ENCODE results near the gene FSIP1. TPM values are rescaled to one million over a fixed set of nuclear protein-coding genes. Genes with fewer than 3 reads are reported as not detected.

Gene FSIP1
- total and polyA plus RNA-seq, 9 of the 15 experiments (the other 6 are each of a cell fraction or from before 2014, with no cell fraction given): 0.07 to 0.51 (median 0.29) TPM

DNA sequence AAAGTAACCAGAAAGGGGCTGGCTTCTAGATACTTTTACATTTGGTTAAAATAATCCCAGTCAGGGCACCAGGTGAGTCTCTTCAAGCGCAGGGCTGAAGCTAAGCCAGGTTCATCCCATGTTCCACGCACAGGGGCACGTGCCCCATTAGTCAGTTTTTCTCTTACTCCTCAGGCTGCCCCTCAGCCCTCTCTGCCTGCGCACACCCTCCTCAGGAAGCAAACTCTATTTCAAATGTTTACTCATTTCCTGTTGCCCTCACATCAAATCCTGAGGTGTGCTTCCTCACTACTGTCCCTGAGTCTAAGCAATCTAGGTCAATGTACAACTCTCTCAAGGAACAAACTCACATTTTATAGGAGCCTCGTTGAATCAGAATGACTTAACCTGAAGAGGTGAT lies 153.3 kb downstream of the FSIP1 start:
- ATAC-seq: no peak
- intact Hi-C loops (cut with micrococcal nuclease): no loop called here
- no peak overlapping the region for H3K9ac ChIP-seq (ENCODE audit: insufficient read depth in 1 of 2, low read depth in 2 of 2, low read length in 2 of 2)
- no peak for FAIRE-seq
- H3K79me2 ChIP-seq (ENCODE audit: control insufficient read depth, insufficient read depth, low read length): no peaks in the 10 kb centered on the region
- H4K20me1 ChIP-seq (replicated peaks; ENCODE audit: control insufficient read depth, insufficient read depth, low read length): no peaks in the 10 kb centered on the region
- in situ Hi-C loops (cut with MboI): no loop called here
- ChIA-PET CTCF (ENCODE audit: low intra/inter-chr PET ratio) (no interaction called here), POLR2A (interaction anchor here (1.0 kb wide), 2 partner anchors 12 to 16 kb away, joined by 3 read pairs; no protein-coding TSS in a partner anchor)
- H2AFZ ChIP-seq (ENCODE audit: low read depth, low read length): no peak overlapping the region
- no peaks in the 10 kb centered on the region for H3K9me3 ChIP-seq (replicated peaks; ENCODE audit: control insufficient read depth, insufficient read depth, low read depth, low read length)
- 7% methylated on average over 5 of the region's 5 CpGs for WGBS (ENCODE audit: insufficient coverage, low coverage, missing lambda C conversion rate)
- no peak overlapping the region for H3K27ac ChIP-seq (ENCODE audit: extremely low read depth, low read depth, low read length)
- no peak overlapping the region for H3K4me2 ChIP-seq (ENCODE audit: insufficient read depth, low read length)
- TF ChIP-seq NR2C2 (CRISPR knock-in tag; IDR thresholded peaks at IDR 0.05) (no peak), NR2C2 (tag; IDR thresholded peaks at IDR 0.05) (peak; percentile 33; the same call in 1 of the 2 replicates), HMGN3 (IDR thresholded peaks at IDR 0.05; ENCODE audit: borderline replicate concordance, extremely low read depth, insufficient read length, low read depth, low read length) (no peak)
- H3K9me1 ChIP-seq (ENCODE audit: control insufficient read depth, insufficient read depth, low read length): no peaks in the 10 kb centered on the region
- no peaks in the 10 kb centered on the region for H3K36me3 ChIP-seq (ENCODE audit: control insufficient read depth, insufficient read depth, low read length)
- peaks cover 6 to 31% of the 10 kb centered on the region in 2 experiments; a peak in 4 of 5 replicates for H3K27me3 ChIP-seq (ENCODE audit: control insufficient read depth in 2 of 2, insufficient read depth in 2 of 2, low read length in 2 of 2)
- no TSS peak for BruUV-seq (replicated peaks)
- no peaks in the 10 kb centered on the region for H3K4me1 ChIP-seq (replicated peaks in 1 of 2; ENCODE audit: control insufficient read depth in 2 of 2, insufficient read depth in 2 of 2, low read length in 2 of 2)
- H3K4me3 ChIP-seq: no peak overlapping the region
- no peak for DNase-seq (ENCODE audit: extremely low read depth in 1 of 4, low spot score in 3 of 4)

DNA sequence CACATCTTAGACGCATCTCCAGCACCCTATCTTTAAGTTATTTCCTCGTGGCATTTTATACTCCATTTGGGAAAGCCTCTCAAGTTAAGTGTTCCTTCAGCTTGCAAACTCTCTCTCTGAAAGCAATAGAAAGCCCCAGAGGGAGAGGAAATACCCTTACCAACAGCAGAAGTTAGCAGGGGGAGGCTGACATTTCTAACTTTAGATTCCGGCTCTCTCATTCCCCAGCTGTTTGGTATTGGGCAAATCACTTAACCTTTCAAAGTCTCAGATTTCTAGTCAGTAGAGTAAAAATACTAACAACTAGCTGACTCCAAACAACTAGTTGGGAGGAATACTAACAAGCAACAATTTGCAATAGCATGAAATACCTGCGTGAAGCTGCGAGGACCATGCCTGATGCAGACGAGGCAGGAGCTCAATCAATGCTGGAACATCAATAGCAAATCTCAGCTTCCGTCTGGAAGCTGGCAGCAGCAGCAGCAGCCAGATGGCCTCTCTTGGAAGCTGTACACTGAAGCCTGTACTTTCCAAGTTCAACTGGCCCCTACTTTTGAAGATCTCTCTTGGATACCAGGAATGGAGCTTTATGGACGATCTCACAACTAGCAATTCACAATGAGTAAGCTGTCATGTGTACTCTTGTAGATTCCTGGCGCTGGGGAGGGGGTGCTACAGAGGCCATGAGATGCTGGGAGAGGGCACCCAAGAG lies 153.9 kb downstream of the FSIP1 start:
- 3% methylated on average over 9 of the region's 9 CpGs for WGBS (ENCODE audit: insufficient coverage, low coverage, missing lambda C conversion rate)
- ATAC-seq: no peak
- H3K9ac ChIP-seq (ENCODE audit: insufficient read depth in 1 of 2, low read depth in 2 of 2, low read length in 2 of 2): no peak overlapping the region
- H4K20me1 ChIP-seq (replicated peaks; ENCODE audit: control insufficient read depth, insufficient read depth, low read length): no peaks in the 10 kb centered on the region
- no peaks in the 10 kb centered on the region for H3K79me2 ChIP-seq (ENCODE audit: control insufficient read depth, insufficient read depth, low read length)
- no peak overlapping the region for H2AFZ ChIP-seq (ENCODE audit: low read depth, low read length)
- H3K4me3 ChIP-seq: no peak overlapping the region
- no peak for DNase-seq (ENCODE audit: extremely low read depth in 1 of 4, low spot score in 3 of 4)
- ChIA-PET POLR2A (interaction anchor here (1.0 kb wide), 1 partner anchor 12 kb away, joined by 3 read pairs; no protein-coding TSS in a partner anchor), CTCF (ENCODE audit: low intra/inter-chr PET ratio) (no interaction called here)
- no peaks in the 10 kb centered on the region for H3K9me3 ChIP-seq (replicated peaks; ENCODE audit: control insufficient read depth, insufficient read depth, low read depth, low read length)
- in situ Hi-C loops (cut with MboI): no loop called here
- no peak overlapping the region for H3K27ac ChIP-seq (ENCODE audit: extremely low read depth, low read depth, low read length)
- no peaks in the 10 kb centered on the region for H3K9me1 ChIP-seq (ENCODE audit: control insufficient read depth, insufficient read depth, low read length)
- no peak for FAIRE-seq
- intact Hi-C loops (cut with micrococcal nuclease): no loop called here
- H3K27me3 ChIP-seq (ENCODE audit: control insufficient read depth in 2 of 2, insufficient read depth in 2 of 2, low read length in 2 of 2): peaks cover 3 to 28% of the 10 kb centered on the region in 2 experiments; a peak in 4 of 5 replicates
- no TSS peak for BruUV-seq (replicated peaks)
- no peak overlapping the region for H3K4me2 ChIP-seq (ENCODE audit: insufficient read depth, low read length)
- no peaks in the 10 kb centered on the region for H3K4me1 ChIP-seq (replicated peaks in 1 of 2; ENCODE audit: control insufficient read depth in 2 of 2, insufficient read depth in 2 of 2, low read length in 2 of 2)
- no peaks in the 10 kb centered on the region for H3K36me3 ChIP-seq (ENCODE audit: control insufficient read depth, insufficient read depth, low read length)
- TF ChIP-seq, protein P1, sequence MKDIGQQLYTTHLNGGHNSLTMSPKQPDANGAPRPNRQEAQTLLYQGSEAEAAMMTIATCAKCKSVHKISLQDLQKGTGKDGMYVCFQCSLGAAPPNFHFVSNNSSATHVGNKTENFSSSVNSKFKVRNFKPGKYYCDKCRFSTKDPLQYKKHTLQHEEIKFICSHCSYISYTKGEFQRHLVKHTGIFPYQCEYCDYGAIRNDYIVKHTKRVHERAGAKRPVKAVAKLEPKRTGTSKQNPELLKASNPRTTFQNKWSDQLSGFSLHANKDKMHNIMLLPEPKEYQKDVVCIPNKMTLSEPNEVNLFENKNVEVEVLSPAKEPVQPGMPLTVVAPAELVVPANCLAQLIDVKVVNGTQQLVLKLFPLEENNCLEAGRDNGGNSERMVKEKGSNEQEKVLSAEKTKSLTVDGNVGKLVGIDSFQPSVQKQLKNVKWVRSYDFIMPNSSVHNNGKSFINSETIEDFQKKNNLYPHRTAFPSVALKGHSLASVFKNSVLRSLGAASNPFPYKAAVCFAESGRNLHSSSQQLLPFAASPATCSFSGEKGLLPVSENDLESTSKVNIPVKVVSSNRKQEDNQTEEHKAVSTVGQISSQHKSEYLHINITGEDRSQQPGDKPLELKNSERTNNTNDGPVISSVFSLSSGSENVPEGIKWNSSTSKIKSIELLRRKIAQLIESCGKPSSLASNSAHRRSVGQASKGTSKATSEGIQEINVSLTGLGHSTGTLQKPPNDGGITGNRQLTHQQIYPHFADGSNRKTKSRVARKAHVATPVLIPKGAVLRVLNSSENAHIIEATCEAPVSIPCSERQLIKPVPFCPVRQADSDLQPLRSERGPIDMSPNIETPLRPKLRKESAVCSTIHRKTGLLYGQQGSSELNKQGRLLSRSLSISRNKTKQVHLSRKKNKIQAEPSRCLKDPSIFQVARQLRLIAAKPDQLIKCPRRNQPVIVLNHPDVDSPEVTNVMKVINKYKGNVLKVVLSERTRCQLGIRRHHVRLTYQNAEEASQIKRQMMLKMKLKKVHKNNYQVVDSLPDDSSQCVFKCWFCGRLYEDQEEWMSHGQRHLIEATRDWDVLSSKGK (CRISPR knock-in tag; IDR thresholded peaks at IDR 0.05): no peak
- TF ChIP-seq PYGO2 (tag; IDR thresholded peaks at IDR 0.05): no peak
- TF ChIP-seq TCF7 (IDR thresholded peaks at IDR 0.05; ENCODE audit: borderline replicate concordance): no peak
- TF ChIP-seq KDM5B (IDR thresholded peaks at IDR 0.05; ENCODE audit: insufficient replicate concordance, low read depth, low read length): no peak
- no peak for TF ChIP-seq SMARCE1 (IDR thresholded peaks at IDR 0.05)
- TF ChIP-seq BDP1 (IDR thresholded peaks at IDR 0.05; ENCODE audit: insufficient read depth, insufficient read length): no peak
- no peak for TF ChIP-seq PTTG1 (tag; IDR thresholded peaks at IDR 0.05; ENCODE audit: low read depth)
- no peak for TF ChIP-seq KLF13 (tag; IDR thresholded peaks at IDR 0.05; ENCODE audit: borderline replicate concordance, low read depth)
- TF ChIP-seq HMGN3 (IDR thresholded peaks at IDR 0.05; ENCODE audit: borderline replicate concordance, extremely low read depth, insufficient read length, low read depth, low read length): no peak
- TF ChIP-seq ELF2 (CRISPR knock-in tag; IDR thresholded peaks at IDR 0.05): no peak

Measured in K562 (cell line).